HG03159 (cell line): ENCODE measurements around the gene MAP3K3.
"Not testable (repeated sequence)": the region's sequence is repeated elsewhere in the genome, so short reads cannot be mapped to it uniquely, and the experiment has no call there.

ENCODE experiments used
- ATAC-seq: cut with Tn5 transposase; IDR thresholded peaks from one replicate; pipeline ENCODE4 v1.9.1; 2021; ENCODE audit warnings: mild to moderate bottlenecking, moderate library complexity; ENCODE audit not compliant: unreplicated experiment

Gene MAP3K3

DNA sequence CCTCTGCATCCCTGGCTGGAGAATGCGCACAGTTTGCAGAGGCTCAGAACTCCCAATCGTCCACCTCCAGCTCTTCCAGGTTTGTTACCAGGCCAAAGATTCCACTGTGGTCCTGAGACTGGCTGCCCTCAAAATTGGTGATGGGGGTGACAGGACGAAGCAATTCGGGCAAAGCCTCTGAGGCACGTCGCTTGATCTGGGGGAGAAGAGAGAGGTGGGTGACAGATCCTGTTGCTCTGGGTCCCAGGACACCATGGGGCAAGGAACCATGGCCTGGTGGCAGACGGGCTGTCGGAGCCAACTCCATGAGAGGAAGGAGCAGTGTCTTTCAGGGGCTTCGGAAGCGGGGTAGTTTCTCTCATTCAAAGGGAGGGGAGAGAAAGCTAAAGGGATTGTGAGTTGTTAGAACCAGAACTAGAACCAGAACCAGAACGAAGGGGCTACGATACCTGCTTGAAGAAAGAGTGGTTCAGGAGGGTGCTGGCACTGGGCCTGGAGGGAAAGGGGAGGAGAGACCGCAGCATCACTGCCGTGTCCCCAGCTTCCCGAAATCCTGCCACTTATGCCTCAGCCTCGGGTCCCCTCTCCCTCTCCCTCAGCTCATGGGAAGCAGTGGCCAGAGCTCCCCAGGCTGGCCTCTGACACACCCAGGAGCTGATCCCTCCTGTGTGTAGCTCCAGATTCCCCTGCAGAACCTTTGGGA lies 81.5 kb downstream of the MAP3K3 start:
- ATAC-seq: no peak

DNA sequence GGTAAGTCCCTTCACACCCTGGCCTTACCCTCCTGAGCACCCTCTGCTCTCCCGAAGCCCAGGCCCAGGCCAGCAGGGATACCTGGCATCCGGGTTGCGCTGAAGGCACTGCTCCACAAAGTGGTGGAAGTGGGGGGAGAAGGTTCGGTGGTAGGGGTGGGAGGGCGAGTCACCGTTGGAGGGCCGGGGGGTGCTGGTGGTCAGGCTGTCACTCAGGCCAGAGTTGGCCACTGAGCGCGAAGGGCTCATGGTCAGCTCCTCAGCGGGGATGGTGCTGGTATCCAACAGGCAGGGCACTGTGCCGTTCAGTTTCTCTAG lies 82.0 kb downstream of the MAP3K3 start:
- no peak for ATAC-seq

DNA sequence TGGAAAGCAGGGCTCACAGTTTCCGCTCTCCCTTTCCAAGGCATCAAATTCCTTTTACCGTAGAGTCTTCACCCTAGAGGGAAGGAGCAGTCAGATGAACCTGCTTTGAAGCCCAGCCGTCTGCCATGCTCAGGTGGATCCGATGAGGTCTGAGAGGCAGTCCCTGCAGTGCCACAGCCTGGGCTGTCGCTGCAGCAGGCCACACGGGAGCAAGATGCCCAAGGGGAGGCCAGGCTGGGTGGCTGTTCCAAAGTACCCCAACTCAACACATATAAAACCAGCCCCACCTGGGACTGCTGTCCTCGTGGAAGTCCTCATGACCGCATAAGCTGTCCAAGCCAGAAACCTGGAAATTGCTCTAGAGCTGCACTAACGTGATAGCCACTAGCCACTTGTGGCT lies 82.6 kb downstream of the MAP3K3 start:
- no peak for ATAC-seq

DNA sequence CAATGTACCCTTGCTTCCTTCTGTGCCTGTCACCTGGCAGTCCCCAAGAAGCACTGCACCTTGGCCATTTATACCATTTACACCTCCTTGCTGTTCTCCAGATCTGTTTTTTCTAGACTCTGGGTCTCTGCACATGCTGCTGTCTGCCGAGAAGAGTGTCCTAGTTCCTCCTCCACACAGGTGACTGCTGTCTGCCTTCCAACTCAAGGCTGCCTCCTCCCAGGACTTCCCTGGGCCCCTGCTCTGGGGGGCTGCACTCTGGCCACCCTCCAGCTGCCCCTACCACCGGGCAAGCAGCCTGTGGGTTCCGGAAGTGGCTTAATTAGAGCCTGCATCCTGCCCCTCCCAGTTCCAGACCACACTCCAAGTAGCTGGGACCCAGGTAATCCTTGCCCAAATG lies 83.4 kb downstream of the MAP3K3 start:
- ATAC-seq: no peak

DNA sequence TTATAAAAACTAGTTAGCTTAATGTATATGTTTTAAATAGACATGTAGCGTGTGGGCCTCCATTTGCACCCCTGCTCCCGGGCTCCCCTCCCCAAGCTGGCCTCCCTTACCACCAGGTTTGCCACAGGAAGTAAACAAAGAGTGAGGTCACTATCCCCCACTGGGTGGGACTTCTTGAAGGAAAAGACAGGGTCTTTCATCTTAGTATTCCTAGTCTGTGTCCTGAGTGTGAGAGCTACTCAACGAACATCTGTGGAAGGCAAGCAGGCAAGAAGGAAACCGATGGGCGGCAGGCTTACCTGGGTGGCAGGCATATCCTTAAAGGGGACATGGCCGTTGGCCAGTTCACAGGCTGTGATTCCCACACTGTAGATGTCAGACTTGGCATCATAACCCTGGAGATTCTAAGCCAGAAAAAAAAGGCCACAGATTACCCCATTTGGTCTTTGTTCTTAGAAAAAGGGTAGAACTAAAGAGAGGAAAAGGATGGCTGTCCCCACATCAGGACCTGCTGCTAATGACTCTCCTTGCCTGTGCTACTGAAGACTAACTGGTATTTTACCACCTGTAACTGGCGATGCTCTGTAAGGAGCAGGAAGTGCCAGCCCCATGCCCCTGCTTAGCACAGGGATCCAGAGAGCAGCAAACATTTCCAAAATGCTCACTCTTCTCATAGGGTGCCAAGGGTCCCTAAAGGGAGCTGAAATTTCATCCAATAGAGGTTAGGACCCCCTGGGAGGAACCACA lies 84.3 kb downstream of the MAP3K3 start:
- no peak for ATAC-seq

DNA sequence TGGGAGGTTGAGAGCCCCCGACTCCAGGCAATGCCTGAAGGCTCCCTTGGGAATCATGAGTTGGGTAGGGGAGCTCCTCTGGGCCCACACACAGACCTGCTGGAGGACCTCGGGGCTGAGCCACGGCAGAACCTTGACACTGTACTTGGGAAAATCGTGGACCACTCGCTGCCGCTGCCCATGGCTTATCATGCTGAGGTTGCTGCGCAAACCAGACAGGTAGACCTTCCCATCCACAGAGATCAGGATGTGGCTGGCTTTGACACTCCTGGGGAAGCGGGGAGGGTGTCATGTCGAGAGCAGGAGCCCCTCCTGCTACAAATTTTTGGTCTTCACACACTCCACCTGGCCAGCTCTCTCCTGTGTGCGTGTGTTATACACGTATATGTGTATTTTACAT lies 84.9 kb downstream of the MAP3K3 start:
- no peak for ATAC-seq

DNA sequence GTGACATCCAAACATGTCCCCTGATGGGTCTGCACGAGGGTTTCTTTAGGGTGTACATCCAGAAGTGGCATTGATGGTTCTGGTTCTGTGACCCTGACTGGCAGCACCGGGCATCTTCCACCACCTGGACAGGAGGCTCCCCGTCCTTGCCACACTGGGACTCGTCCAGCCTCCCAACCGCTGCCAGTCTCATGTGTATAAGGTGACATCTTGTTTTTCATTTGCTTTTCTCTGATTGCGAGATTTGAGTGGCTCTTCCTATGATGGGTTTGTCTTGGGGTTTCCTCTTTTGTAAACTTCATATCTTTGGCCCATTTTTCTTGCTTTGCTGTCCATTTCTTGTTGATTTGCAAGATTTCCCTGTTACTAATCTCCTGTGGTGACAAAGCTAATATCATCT lies 86.9 kb downstream of the MAP3K3 start:
- ATAC-seq: no peak

DNA sequence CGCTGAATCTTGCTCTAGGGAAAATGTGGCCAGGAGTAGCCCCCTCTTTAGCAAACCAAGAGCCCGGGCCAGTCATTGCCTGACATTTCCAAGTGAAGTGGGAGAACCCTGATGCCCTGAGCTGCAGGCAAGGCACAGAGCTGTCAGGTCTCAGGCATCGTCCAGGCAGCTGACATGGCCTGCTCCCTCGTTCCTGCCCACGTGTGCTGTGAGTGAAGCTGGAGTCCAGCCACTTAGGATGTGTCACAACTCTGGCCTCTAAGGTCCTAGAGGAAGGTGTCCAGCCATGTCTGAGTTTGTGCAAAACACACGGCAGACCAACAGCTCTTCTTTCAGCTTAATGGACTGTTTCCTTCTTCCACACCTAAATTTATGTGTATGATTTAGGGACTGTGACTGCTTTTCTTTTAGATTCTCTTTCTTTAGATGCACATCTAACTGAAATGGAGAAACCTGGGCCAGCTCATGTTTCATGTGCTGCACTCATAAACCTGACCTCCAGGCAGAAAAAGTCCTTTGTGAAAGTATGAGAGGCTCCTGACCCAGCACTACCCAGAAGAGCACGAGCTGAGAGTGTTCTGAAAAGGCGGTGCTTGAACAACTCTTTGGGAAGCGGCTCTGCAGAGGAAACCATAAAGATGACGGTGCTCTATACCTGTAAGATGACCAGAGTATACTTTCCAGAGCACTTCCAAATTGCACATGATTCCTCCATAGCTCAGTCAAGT lies 92.5 kb downstream of the MAP3K3 start:
- no peak for ATAC-seq

DNA sequence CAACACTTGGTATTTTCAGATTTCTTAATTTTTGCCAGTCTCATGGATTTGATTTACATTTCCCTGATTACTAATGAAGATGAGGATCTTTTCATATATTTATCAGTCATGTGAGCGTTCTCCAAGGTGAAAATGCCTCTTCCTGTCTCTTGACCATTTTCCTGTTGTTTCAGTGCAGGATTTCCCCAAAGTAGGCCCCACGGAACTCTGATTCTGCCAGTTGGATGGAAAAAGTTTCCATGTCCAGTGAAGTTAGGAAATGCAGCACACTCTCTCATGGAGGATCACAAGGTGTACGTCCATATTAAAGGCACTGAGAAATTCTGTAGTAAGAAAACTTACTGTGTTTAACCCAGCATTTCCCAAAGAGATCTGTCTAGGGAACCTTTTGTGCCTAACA lies 94.2 kb downstream of the MAP3K3 start:
- no peak for ATAC-seq

DNA sequence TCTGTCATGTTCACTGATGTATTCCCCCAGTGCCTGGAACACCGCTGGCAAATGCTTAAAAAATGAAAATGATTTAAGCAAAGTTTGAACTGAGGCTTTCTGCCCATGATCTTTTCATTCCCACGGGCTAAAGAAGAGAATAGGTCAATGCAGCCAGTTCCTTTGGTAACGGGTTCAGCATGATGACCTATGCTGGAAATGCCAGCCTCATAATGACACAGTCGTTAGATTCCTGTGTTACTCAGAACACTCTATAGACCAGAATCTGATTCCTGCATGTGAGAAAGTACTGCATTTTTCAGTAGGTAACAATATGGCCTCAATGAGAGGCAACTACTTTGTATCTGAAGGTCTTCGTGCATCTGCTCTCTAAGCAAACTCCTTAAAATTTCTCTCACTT lies 96.8 kb downstream of the MAP3K3 start:
- no peak for ATAC-seq

DNA sequence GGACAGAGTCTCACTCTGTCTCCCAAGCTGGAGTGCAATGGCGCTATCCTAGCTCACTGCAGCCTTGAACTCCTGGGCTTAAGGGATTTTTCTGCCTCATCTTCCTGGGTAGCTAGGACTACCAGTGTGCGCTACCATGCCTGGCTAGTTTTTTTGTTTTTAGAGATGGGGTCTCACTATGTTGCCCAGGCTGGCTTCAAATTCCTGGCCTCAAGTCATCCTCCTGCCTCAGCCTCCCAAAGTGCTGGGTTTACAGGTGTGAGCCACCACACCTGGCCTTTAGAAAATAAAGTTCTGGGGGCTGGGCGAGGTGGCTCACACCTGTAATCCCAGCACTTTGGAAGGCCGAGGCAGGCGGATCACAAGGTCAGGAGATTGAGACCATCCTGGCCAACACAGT lies 98.0 kb downstream of the MAP3K3 start:
- not testable (repeated sequence) for ATAC-seq

DNA sequence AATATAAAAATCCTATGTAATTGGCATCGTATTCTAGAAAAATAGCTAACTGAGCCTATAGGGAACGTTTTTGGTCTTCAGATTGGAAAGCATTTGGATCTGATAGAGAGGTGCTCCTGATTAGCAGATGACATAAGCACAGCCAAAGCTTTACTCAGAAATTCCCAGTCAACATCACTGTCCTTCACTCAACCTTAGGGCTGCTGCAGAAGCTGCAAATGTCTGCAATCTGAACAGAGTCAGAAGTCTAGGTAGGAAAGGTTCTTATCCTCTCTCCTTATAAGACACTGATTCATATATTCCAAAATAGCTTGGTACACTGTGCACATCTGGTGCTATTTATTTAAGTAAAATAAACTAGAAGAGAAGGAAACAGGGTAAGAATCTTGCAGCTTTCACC lies 100.2 kb downstream of the MAP3K3 start:
- no peak for ATAC-seq

DNA sequence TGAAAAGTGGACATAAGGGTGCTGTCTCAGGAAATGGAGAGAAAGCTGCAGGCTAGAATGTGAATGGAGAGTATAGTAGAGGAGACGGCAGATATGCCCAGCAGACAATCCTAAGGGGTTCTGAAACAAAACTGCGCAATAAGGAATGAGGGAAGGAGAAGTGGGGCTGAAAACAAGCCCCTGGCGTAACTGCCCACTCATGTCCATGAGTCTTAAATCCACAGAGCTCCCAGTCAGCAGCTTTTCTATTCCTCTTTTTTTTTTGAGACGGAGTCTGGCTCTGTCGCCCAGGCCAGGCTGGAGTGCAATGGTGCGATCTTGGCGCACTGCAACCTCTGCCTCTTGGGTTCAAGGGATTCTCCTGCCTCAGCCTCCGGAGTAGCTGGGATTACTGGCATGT lies 113.5 kb downstream of the MAP3K3 start:
- no peak for ATAC-seq

DNA sequence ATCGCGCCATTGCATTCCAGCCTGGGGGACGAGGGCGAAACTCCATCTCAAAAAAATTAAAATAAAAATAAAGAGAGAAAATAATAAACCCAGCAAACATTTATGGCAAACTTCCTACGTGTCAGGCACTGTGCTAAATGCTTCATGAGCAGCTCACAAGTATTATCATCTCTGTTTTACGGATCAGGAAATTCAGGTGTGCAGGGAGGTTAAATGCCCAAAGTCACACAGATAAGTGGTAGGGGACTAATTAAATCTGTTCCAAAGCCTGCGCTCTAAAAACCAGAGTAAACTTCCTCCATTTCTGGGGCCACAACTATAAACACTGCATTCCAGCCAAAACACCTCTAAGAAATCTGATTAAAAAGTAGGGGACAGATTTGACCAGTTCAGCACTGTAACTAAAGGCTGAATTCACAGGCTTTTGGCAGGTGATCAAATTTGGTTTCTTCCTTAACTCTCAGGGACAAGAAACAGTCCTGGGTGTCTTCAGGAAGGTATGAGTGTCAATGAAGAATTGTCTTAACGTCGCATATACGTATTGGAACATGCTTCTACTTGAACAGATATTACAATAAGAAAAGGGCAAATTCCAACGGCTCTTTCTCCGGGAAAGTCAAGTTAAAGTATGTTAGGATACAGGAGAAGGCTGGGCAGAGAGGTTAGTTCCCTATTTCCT lies 118.4 kb downstream of the MAP3K3 start:
- no peak for ATAC-seq

DNA sequence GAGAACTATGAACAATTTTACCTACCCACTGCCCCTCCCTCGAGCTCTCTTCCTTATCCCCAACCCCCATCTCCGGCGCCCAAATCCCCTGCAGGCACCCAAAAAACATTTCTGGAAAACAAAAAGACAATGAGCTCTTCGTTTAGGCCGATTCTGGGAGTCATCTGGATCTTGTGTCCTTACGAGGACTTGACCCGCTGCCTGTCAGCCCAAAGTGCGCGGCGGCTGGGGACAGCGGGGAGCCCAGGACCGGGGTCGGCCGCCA lies 118.9 kb downstream of the MAP3K3 start:
- ATAC-seq: peak; percentile 2

DNA sequence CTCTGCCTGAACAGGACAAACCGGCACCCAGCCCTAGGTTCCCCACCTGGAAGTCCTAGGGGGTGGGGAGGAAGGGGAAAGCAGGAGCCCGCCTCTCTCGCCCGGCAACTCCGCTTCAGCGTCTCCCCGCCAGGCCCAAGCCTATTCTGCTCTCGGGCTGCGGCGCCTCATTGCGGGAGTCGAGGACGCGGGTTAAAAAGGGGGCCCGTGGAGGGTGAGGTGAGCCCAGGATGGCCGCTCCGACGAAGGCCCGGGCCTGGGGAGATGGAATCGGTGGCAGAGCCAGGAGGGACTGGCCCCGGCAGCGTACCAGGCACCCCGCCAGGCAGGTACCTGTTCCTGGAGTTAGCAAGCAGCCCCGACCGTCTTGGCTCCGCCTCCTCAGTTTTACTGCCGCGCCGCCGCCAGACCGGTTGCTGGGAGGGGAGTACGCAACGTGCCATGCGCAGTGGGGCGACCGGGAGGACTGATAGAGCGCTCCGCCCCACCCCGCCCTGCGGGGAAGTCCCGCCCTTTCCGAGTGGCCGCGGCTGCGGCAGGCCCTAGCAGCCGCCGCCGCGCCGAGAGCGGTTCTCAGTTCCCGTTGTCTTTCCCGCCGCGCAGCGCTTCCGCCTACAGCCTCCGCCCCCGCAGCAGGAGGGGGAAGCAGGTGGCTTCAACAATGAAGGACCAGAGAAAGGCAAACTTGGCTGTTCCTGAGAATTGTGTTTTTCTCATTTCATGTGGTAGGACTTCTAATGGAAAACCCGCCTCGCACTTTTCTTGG lies 119.4 kb downstream of the MAP3K3 start, which contains the start of gene STRADA:
STRADA (minus strand) TSS at position 392 of the 766 bp plus-strand sequence. CDS start 13,430 bp downstream, outside the sequence.
- peak; percentile 85 for ATAC-seq
